Liver (tissue), 9 donors: ENCODE results near the gene RNF182. TPM values are rescaled to one million over a fixed set of nuclear protein-coding genes. Genes with fewer than 3 reads are reported as not detected.

ENCODE experiments used
- DNase-seq: peaks from one replicate; pipeline ENCODE4 v3.0.0-alpha.2; 2017; ENCODE audit warnings: low spot score
- H3K27ac ChIP-seq, 2 donors: one replicate each; pipeline ENCODE4 v1.7.0; 2013; ENCODE audit warnings: inconsistent platforms in 2 of 2, low read length in 2 of 2, control low read depth in 1 of 2, low read depth in 1 of 2, mild to moderate bottlenecking in 1 of 2
- H3K27me3 ChIP-seq, 4 donors: one replicate each; pipeline versions ENCODE4 v1.6.1 to v1.7.0; 2013; ENCODE audit warnings: low read length in 3 of 4, inconsistent platforms in 1 of 4, mild to moderate bottlenecking in 1 of 4, moderate library complexity in 1 of 4; ENCODE audit not compliant: control insufficient read depth in 4 of 4, insufficient read depth in 4 of 4
- H3K36me3 ChIP-seq, 4 donors: one replicate each; pipeline versions ENCODE4 v1.6.1 to v1.7.0; 2013; ENCODE audit warnings: low read length in 3 of 4, mild to moderate bottlenecking in 3 of 4, low read depth in 1 of 4, moderate library complexity in 1 of 4; ENCODE audit not compliant: control insufficient read depth in 4 of 4, insufficient read depth in 3 of 4
- H3K4me1 ChIP-seq, 4 donors: one replicate each; pipeline versions ENCODE4 v1.6.1 to v1.7.0; 2013; ENCODE audit warnings: low read length in 3 of 4, mild to moderate bottlenecking in 3 of 4, moderate library complexity in 1 of 4; ENCODE audit not compliant: control insufficient read depth in 4 of 4, insufficient read depth in 4 of 4
- H3K4me3 ChIP-seq, 3 donors: one replicate each; pipeline versions ENCODE4 v1.6.1 to v1.7.0; 2013; ENCODE audit warnings: low read length in 3 of 3, control low read depth in 1 of 3, low read depth in 1 of 3, mild to moderate bottlenecking in 1 of 3
- H3K9ac ChIP-seq, 2 donors: one replicate each; pipeline ENCODE4 v1.7.0; 2013; ENCODE audit warnings: low read length in 2 of 2, mild to moderate bottlenecking in 2 of 2, moderate library complexity in 2 of 2, control low read depth in 1 of 2, low read depth in 1 of 2
- H3K9me3 ChIP-seq, 4 donors: one replicate each; pipeline versions ENCODE4 v1.6.1 to v1.7.0; 2013; ENCODE audit warnings: low read length in 3 of 4; ENCODE audit not compliant: control insufficient read depth in 4 of 4
- EGR1 ChIP-seq, 2 donors: IDR thresholded peaks; 2 replicates each; pipeline ENCODE4 v1.6.1; 2016 to 2018; ENCODE audit warnings: antibody characterized with exemption in 2 of 2, low read depth in 2 of 2
- FOXA2 ChIP-seq: IDR thresholded peaks from 2 replicates; pipeline ENCODE4 v1.6.1; 2016; ENCODE audit warnings: antibody characterized with exemption
- GABPA ChIP-seq, 2 donors: IDR thresholded peaks in 1 of 2; conservative IDR thresholded peaks in 1 of 2; 2 replicates each; pipeline ENCODE4 v1.6.1; 2016; ENCODE audit warnings: antibody characterized with exemption in 2 of 2, mild to moderate bottlenecking in 1 of 2, moderate library complexity in 1 of 2
- HNF4G ChIP-seq: IDR thresholded peaks from 2 replicates; pipeline ENCODE4 v1.6.1; 2016; ENCODE audit warnings: antibody characterized with exemption
- JUND ChIP-seq, 2 donors: IDR thresholded peaks; 2 replicates each; pipeline ENCODE4 v1.6.1; 2016; ENCODE audit warnings: antibody characterized with exemption in 2 of 2
- NR2F2 ChIP-seq: IDR thresholded peaks from 2 replicates; pipeline ENCODE4 v1.6.1; 2016; ENCODE audit warnings: antibody characterized with exemption
- RAD21 ChIP-seq, 2 donors: IDR thresholded peaks; 2 replicates each; pipeline ENCODE4 v1.6.1; 2016; ENCODE audit warnings: antibody characterized with exemption in 2 of 2, mild to moderate bottlenecking in 2 of 2
- RXRA ChIP-seq, 2 donors: IDR thresholded peaks; 2 replicates each; pipeline ENCODE4 v1.6.1; 2017 to 2018; ENCODE audit warnings: antibody characterized with exemption in 2 of 2, mild to moderate bottlenecking in 1 of 2
- TAF1 ChIP-seq: conservative IDR thresholded peaks from 2 replicates; pipeline ENCODE4 v1.6.1; 2016; ENCODE audit warnings: antibody characterized with exemption, mild to moderate bottlenecking
- YY1 ChIP-seq: IDR thresholded peaks from 2 replicates; pipeline ENCODE4 v1.6.1; 2016; ENCODE audit warnings: antibody characterized with exemption, mild to moderate bottlenecking
- WGBS: extraction: QIAGEN DNeasy Blood & Tissue Kit; methylation state at CpG from one replicate; pipeline ENCODE4 v1.1.7; 2013; 5-methylcytosine and 5-hydroxymethylcytosine counted together
- polyA plus RNA-seq, 2 donors: library from polyadenylated mRNA; stranded (reverse) in 1 of 2; unstranded in 1 of 2; fragments of 200-250 nt in 1 of 2; fragments of >200 nt in 1 of 2; fragmentation: Nextera tagmentation in 1 of 2; extraction: Ambion mirVana in 1 of 2; gene quantifications; one replicate each; pipeline versions ENCODE4 v1.2.1 to v1.2.3, GENCODE V29; 2013 to 2015
- total RNA-seq, 2 donors: library from RNA; depleted of rRNA; stranded (reverse); fragments of >200 nt; gene quantifications; one replicate each; pipeline ENCODE4 v1.2.3, GENCODE V29; 2014
- TF ChIP-seq, protein P1 (sequence below): IDR thresholded peaks from 2 replicates; pipeline ENCODE4 v1.6.1; 2016; ENCODE audit warnings: antibody characterized with exemption
- TF ChIP-seq, protein P2 (sequence below): IDR thresholded peaks from 2 replicates; pipeline ENCODE4 v1.6.1; 2016; ENCODE audit warnings: antibody characterized with exemption
- TF ChIP-seq, protein P3 (sequence below): fragments of 150-350 bp; IDR thresholded peaks from 2 replicates; pipeline ENCODE4 v1.5.1; 2017; ENCODE audit warnings: improper control_type of control experiment, low read depth, low read length; ENCODE audit not compliant: missing input control
- TF ChIP-seq, protein P4 (sequence below): IDR thresholded peaks from 2 replicates; pipeline ENCODE4 v1.6.1; 2016; ENCODE audit warnings: antibody characterized with exemption
- donor health status: healthy.
- donor health status: healthy.
- donor health status: healthy.
- donor health status: healthy.
- donor health status: healthy.

Gene RNF182
- total and polyA plus RNA-seq, 4 donors: 1.4 TPM; not detected in 3

DNA sequence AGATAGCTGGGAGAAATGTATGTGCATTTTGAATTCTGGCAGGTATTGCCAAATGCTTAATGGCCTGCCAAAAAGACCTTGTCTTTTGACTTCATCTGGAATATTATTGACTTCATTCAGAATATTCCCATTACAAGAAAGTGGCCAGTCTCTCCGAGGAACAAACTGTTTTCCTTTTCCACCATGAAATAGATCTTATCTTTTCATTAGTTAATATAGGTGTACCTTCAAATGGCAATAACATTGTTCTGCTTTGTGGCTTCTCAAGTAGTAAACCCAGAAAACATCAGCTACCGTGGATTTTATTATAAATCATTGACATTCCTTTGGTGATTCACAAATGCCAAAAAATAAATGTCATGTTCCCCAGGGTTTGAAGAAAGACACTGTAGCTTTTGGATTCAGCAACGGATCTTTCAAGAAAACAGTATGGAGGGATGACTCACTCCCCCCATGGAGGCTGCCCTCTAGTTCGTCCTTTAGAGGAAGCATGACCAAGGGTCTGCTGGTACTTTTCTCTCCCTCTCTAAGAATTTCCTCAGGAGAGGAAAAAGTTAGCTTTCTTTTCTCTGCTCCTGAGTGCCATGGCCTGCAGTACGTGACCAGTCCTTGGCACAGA, 1.1 kb upstream of the RNF182 start:
- Histone ChIP-seq H3K9me3 (no peaks in the 10 kb centered on the region), H3K9ac (no peak overlapping the region), H3K27me3 (peaks cover 2 to 30% (median 15%) of the 10 kb centered on the region in 4 donors), H3K36me3 (no peaks in the 10 kb centered on the region), H3K4me3 (no peak overlapping the region), H3K4me1 (peaks cover 2 to 12% (median 7%) of the 10 kb centered on the region in 4 donors), H3K27ac (no peak overlapping the region)
- WGBS: 40% methylated on average over 5 of the region's 5 CpGs
- no peak for DNase-seq
- TF ChIP-seq, protein P1, sequence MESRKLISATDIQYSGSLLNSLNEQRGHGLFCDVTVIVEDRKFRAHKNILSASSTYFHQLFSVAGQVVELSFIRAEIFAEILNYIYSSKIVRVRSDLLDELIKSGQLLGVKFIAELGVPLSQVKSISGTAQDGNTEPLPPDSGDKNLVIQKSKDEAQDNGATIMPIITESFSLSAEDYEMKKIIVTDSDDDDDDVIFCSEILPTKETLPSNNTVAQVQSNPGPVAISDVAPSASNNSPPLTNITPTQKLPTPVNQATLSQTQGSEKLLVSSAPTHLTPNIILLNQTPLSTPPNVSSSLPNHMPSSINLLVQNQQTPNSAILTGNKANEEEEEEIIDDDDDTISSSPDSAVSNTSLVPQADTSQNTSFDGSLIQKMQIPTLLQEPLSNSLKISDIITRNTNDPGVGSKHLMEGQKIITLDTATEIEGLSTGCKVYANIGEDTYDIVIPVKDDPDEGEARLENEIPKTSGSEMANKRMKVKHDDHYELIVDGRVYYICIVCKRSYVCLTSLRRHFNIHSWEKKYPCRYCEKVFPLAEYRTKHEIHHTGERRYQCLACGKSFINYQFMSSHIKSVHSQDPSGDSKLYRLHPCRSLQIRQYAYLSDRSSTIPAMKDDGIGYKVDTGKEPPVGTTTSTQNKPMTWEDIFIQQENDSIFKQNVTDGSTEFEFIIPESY: no peak
- TF ChIP-seq, protein P2, sequence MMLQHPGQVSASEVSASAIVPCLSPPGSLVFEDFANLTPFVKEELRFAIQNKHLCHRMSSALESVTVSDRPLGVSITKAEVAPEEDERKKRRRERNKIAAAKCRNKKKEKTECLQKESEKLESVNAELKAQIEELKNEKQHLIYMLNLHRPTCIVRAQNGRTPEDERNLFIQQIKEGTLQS: no peak
- TF ChIP-seq RXRA (IDR thresholded peaks at IDR 0.05): no peak
- no peak for TF ChIP-seq HNF4G
- TF ChIP-seq GABPA (IDR thresholded peaks at IDR 0.05 in 1 of 2, conservative IDR thresholded peaks at IDR 0.05 in 1 of 2): no peak

DNA sequence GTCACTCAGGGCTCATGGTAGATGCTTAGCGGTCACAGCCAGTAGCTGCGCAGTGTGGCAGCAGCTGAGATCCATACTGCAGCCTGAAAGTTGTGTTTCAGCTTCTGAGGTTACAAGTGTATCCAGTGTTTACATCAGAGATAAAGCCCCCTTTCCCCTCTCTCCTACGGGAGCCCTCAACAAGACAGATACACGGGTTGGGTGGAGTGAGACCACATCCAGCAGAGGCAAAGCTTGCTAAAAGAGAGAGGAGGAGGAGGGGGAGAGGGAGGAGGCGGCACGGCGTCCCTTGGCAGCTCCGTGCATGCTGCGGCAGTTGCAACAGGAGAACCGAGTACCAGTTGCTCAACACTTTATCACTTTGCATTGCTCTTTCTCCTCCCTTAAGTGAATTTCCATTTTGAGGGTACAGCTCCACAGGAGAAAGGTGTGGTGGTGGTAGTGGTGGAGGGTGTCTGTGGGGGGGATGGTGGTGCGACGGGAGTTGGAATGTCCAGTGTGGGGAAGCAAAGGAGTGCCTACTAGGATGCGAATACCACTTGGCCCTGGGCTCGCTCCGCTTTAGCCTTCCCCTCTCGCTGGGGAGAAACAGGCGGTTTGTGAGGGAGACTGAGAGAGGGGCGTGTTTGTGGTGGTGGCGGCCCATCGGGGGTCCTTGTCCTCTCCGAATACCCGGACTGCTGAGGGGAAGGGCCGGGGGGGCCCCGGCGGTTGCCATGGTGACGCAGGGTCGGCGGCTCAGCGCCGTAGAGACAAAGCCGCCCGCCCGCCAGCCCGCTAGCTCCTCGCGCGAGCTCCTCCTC, 405 bp upstream of the RNF182 start:
- H3K4me3 ChIP-seq: peak overlapping the region in 1 of 3 donors; percentile 43
- H3K36me3 ChIP-seq: no peaks in the 10 kb centered on the region
- 5% methylated on average over 37 of the region's 37 CpGs for WGBS
- H3K27ac ChIP-seq: no peak overlapping the region
- H3K9ac ChIP-seq: no peak overlapping the region
- H3K9me3 ChIP-seq: no peaks in the 10 kb centered on the region
- TF ChIP-seq, protein P2: no peak
- no peak for TF ChIP-seq HNF4G
- H3K27me3 ChIP-seq: peaks cover 2 to 35% (median 17%) of the 10 kb centered on the region in 4 donors
- DNase-seq: peak; percentile 49
- peaks cover 2 to 12% (median 7%) of the 10 kb centered on the region in 4 donors for H3K4me1 ChIP-seq

DNA sequence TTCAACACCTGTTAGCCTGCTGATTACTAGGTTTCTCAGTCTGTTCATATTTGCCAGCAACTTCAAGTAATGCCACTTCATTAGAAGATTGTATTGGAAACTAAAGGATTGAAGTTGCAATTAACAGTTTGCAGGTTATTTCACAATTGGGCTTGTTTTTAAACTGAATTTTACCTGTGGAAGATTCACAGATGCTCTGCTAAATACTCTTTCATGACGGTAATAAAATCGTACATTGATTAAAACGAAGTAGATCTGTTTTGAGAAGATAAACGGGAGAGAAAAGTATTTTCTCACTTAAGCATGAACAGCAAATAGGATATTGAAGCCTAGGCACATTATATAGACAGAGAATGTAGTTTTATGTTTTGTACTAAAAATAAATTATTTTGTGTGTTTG, 1.6 kb downstream of the RNF182 start:
- peaks cover 2 to 12% (median 7%) of the 10 kb centered on the region in 4 donors for H3K4me1 ChIP-seq
- H3K4me3 ChIP-seq: no peak overlapping the region
- H3K27ac ChIP-seq: no peak overlapping the region
- H3K9ac ChIP-seq: no peak overlapping the region
- 75% methylated on average over 4 of the region's 4 CpGs for WGBS
- no peaks in the 10 kb centered on the region for H3K9me3 ChIP-seq
- H3K36me3 ChIP-seq: no peaks in the 10 kb centered on the region
- peaks cover 2 to 38% (median 19%) of the 10 kb centered on the region in 4 donors for H3K27me3 ChIP-seq
- DNase-seq: no peak
- TF ChIP-seq JUND (IDR thresholded peaks at IDR 0.05): no peak
- TF ChIP-seq RXRA (IDR thresholded peaks at IDR 0.05): no peak
- no peak for TF ChIP-seq TAF1
- TF ChIP-seq EGR1 (IDR thresholded peaks at IDR 0.05; ENCODE audit: low read depth in 2 of 2): no peak
- TF ChIP-seq, protein P1: no peak
- TF ChIP-seq, protein P3, sequence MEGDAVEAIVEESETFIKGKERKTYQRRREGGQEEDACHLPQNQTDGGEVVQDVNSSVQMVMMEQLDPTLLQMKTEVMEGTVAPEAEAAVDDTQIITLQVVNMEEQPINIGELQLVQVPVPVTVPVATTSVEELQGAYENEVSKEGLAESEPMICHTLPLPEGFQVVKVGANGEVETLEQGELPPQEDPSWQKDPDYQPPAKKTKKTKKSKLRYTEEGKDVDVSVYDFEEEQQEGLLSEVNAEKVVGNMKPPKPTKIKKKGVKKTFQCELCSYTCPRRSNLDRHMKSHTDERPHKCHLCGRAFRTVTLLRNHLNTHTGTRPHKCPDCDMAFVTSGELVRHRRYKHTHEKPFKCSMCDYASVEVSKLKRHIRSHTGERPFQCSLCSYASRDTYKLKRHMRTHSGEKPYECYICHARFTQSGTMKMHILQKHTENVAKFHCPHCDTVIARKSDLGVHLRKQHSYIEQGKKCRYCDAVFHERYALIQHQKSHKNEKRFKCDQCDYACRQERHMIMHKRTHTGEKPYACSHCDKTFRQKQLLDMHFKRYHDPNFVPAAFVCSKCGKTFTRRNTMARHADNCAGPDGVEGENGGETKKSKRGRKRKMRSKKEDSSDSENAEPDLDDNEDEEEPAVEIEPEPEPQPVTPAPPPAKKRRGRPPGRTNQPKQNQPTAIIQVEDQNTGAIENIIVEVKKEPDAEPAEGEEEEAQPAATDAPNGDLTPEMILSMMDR: no peak
- no peak for TF ChIP-seq RAD21 (IDR thresholded peaks at IDR 0.05)
- TF ChIP-seq, protein P4, sequence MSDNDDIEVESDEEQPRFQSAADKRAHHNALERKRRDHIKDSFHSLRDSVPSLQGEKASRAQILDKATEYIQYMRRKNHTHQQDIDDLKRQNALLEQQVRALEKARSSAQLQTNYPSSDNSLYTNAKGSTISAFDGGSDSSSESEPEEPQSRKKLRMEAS: no peak
- TF ChIP-seq FOXA2: no peak
- TF ChIP-seq HNF4G: no peak
- TF ChIP-seq YY1: no peak
- no peak for TF ChIP-seq NR2F2
